OCI-LY7 (cell line): ENCODE data around the gene NTHL1.

Experiments
- EZH2phosphoT487 ChIP-seq: fragments of 200-600 bp; sonication (generic); IDR thresholded peaks from 2 replicates; pipeline ENCODE4 v1.6.1; 2018; ENCODE audit warnings: low read depth, borderline replicate concordance, mild to moderate bottlenecking, mixed run types, antibody characterized with exemption, low read length, moderate library complexity, mixed read lengths
- TF ChIP-seq, protein P1 (sequence below): fragments of 200-600 bp; sonication (generic); conservative IDR thresholded peaks from 2 replicates; pipeline ENCODE4 v1.5.1; 2014; ENCODE audit warnings: mild to moderate bottlenecking, antibody characterized with exemption, low read length, moderate library complexity, mixed read lengths

DNA sequence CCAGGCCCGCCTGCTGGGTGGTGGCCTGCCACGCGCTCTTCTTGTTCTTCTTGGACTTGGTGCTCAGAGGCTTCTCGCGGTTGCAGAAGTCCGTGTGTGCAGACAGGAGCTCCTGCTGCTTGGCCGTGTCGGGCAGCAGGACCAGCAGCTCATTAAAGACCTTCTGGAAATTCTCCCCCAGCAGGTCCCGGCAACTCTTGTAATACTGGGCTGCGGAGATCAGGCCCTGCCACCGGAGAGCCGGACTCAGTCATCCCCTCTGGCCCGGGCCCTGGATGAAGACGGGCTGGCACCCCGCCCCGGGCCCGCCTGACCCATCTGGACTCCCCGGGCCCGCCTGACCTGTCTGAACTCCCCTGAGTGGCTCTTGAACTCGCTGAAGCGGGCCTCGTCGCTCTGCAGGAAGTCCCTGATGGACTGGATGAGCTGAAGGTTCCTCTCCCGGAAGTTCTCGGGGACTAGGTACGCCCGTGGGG, 49.2 kb downstream of the NTHL1 start:
- TF ChIP-seq, protein P1, sequence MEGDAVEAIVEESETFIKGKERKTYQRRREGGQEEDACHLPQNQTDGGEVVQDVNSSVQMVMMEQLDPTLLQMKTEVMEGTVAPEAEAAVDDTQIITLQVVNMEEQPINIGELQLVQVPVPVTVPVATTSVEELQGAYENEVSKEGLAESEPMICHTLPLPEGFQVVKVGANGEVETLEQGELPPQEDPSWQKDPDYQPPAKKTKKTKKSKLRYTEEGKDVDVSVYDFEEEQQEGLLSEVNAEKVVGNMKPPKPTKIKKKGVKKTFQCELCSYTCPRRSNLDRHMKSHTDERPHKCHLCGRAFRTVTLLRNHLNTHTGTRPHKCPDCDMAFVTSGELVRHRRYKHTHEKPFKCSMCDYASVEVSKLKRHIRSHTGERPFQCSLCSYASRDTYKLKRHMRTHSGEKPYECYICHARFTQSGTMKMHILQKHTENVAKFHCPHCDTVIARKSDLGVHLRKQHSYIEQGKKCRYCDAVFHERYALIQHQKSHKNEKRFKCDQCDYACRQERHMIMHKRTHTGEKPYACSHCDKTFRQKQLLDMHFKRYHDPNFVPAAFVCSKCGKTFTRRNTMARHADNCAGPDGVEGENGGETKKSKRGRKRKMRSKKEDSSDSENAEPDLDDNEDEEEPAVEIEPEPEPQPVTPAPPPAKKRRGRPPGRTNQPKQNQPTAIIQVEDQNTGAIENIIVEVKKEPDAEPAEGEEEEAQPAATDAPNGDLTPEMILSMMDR: no peak
- TF ChIP-seq EZH2phosphoT487: no peak
